Stomach (tissue), 8 donors: ENCODE results near the gene KPNA3. TPM values are rescaled to one million over a fixed set of nuclear protein-coding genes. Genes with fewer than 3 reads are reported as not detected.

ENCODE experiments used
- polyA plus RNA-seq, 3 donors: library from polyadenylated mRNA; stranded (reverse); fragments of 200-250 nt; gene quantifications; one replicate each; pipeline ENCODE4 v1.2.3, GENCODE V29; 2013
- total RNA-seq, 5 donors: library from RNA; depleted of rRNA; stranded (reverse); fragments of >200 nt; gene quantifications; one replicate each; pipeline versions ENCODE4 v1.1.0 to v1.2.3, GENCODE V29; 2014 to 2016
- donor health status: healthy with polysubstance abuse.
- donor health status: Bipolar disorder and iron deficiency.
- donor health status: healthy.

Gene KPNA3
- total and polyA plus RNA-seq, 8 donors: 4.3 to 65.9 (median 14.9) TPM

Other genes with a start within 250 kb of the KPNA3 start
- gene RCBTB1, start 207.1 kb downstream of the KPNA3 start, total RNA-seq: 10 to 100 TPM in 3 of 5 donors, 1 to 10 TPM in 2; 1.2 to 48.2 (median 13.0) TPM
- gene RCBTB1, start 207.1 kb downstream of the KPNA3 start, polyA plus RNA-seq: 1 to 10 TPM; 7.5 to 9.6 (median 9.2) TPM
- under 1 TPM in 3 of 5 donors, not detected in 2; under 0.01 to 0.37 (median 0.29) TPM for gene ARL11, start 164.2 kb downstream of the KPNA3 start, total RNA-seq
- 1 to 10 TPM in 1 of 3 donors, under 1 TPM in 2; 0.73 to 1.2 (median 0.92) TPM for gene ARL11, start 164.2 kb downstream of the KPNA3 start, polyA plus RNA-seq
- 100 to 1,000 TPM in 2 of 5 donors, 10 to 100 TPM in 3; 36.5 to 307 (median 79.3) TPM for gene EBPL, start 101.2 kb downstream of the KPNA3 start, total RNA-seq
- 10 to 100 TPM; 38.5 to 92.0 (median 49.8) TPM for gene EBPL, start 101.2 kb downstream of the KPNA3 start, polyA plus RNA-seq
- 10 to 100 TPM in 2 of 5 donors, 1 to 10 TPM in 2, not detected in 1; 3.6 to 26.9 (median 8.9) TPM for gene SPRYD7, start 143.7 kb upstream of the KPNA3 start, total RNA-seq
- 10 to 100 TPM in 1 of 3 donors, 1 to 10 TPM in 2; 7.2 to 10.5 (median 8.1) TPM for gene SPRYD7, start 143.7 kb upstream of the KPNA3 start, polyA plus RNA-seq
- gene TRIM13, start 204.4 kb upstream of the KPNA3 start, total RNA-seq: 10 to 100 TPM in 4 of 5 donors, 1 to 10 TPM in 1; 4.1 to 23.7 (median 16.1) TPM
- gene TRIM13, start 204.4 kb upstream of the KPNA3 start, polyA plus RNA-seq: 10 to 100 TPM in 1 of 3 donors, 1 to 10 TPM in 2; 7.5 to 18.6 (median 8.3) TPM
- gene KCNRG, start 222.8 kb upstream of the KPNA3 start, total RNA-seq: 1 to 10 TPM in 3 of 5 donors, not detected in 2; 1.2 to 5.0 (median 3.8) TPM
- gene KCNRG, start 222.8 kb upstream of the KPNA3 start, polyA plus RNA-seq: under 1 TPM in 2 of 3 donors, not detected in 1; 0.37 to 0.38 TPM